Neural cell (in vitro differentiated cells): Measurements from ENCODE around the gene CYTH3.

Source experiments
- CTCF ChIP-seq: fragments of 450-650 bp; IDR thresholded peaks from 2 replicates; pipeline ENCODE4 v1.5.1; 2014; ENCODE audit warnings: antibody characterized with exemption, mild to moderate bottlenecking, moderate library complexity; ENCODE audit not compliant: poor library complexity, severe bottlenecking
- EZH2 ChIP-seq: fragments of 200-600, 300-800 bp; shearing (Covaris generic), sonication (generic); IDR thresholded peaks from 2 replicates; pipeline ENCODE4 v1.6.1; 2014; ENCODE audit warnings: antibody characterized with exemption, low read length, borderline replicate concordance, mild to moderate bottlenecking; ENCODE audit not compliant: insufficient read depth, poor library complexity, severe bottlenecking
- MXI1 ChIP-seq: fragments of 450-650 bp; conservative IDR thresholded peaks from 2 replicates; pipeline ENCODE4 v1.6.1; 2014; ENCODE audit warnings: antibody characterized with exemption, mild to moderate bottlenecking; ENCODE audit not compliant: poor library complexity, severe bottlenecking
- POLR2AphosphoS5 ChIP-seq: IDR thresholded peaks from 2 replicates; pipeline ENCODE4 v1.6.1; 2012
- REST ChIP-seq: IDR thresholded peaks from 2 replicates; pipeline ENCODE4 v1.6.1; 2012; ENCODE audit warnings: borderline replicate concordance
- TAF1 ChIP-seq: IDR thresholded peaks from 2 replicates; pipeline ENCODE4 v1.6.1; 2012; ENCODE audit warnings: low read depth

GRCh38 chr7:6232534-6232933 lies 39.9 kb downstream of the CYTH3 start:
- no peak for TF ChIP-seq CTCF
- no peak for TF ChIP-seq TAF1
- TF ChIP-seq REST: no peak
- TF ChIP-seq EZH2: no peak
- no peak for TF ChIP-seq MXI1
- TF ChIP-seq POLR2AphosphoS5: no peak
